ENCODE measurements around the gene ANKRD7.
A peak's percentile ranks its signal among the peaks of the same experiment; 100 is the strongest.

Gene ANKRD7, protein sequence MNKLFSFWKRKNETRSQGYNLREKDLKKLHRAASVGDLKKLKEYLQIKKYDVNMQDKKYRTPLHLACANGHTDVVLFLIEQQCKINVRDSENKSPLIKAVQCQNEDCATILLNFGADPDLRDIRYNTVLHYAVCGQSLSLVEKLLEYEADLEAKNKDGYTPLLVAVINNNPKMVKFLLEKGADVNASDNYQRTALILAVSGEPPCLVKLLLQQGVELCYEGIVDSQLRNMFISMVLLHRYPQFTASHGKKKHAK
- 0 to 0.97 (median 0.18) reads per million in 4 experiments for total RNA-seq

DNA sequence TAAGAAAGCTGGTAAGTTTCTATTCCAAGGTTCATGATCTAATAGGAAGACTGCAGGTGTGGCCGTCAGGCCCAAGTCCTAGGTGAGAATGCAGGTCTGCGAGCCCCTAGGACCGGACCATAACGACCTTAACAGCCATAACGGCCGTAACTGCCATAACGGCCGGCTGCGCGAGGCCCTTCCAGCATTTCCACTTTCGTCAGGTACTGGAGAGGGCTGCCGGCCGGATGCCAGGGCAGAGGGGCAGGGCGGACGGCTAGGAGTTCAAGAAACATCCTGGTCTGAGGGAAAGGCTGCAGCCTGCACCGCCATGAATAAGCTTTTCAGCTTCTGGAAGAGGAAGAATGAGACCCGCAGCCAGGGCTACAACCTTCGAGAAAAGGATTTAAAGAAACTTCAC is at the start of gene ANKRD7:
TSS of gene ANKRD7 (plus strand) at position 184 of the 400 bp plus-strand sequence. CDS start at position 311, 127 bp downstream.
- no peak for DNase-seq

DNA sequence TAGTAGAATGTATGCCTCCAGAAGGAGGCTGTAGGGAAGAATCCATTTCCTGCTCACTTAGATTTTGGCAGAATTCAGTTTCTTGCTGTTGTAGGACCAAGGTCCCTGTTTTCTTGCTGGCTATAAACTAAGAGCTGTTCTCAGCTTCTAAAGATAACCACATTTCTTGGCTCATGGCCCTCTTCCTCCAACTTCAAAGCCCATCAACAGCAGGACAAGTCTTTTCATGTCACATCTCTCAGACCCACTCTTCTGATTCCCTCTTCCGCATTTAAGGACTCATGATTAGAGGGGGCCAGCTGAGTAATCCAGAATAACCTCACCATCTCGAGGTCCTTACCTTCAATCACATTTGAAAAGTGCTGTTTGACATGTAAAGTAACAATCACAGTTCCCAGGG is 48.8 kb upstream of the ANKRD7 start:
- no peak for DNase-seq

DNA sequence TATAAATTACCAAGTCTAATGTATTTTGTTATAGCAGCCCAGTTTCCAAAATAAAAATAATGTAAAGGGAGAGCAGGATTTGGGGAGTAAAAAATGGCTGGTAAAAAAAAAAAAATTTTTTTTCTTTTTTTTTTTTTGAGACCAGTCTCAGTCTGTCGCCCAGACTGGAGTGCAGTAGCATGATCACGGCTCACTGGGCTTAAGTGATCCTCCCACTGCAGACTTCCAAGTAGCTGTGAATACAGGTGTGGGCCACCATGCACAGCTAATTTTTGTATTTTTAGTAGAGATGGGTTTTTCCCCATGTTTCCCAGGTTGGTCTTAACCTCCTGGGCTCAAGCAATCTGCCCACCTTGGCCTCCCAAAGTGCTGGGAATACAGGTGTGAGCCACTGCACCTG is 45.3 kb upstream of the ANKRD7 start:
- DNase-seq = no peak

DNA sequence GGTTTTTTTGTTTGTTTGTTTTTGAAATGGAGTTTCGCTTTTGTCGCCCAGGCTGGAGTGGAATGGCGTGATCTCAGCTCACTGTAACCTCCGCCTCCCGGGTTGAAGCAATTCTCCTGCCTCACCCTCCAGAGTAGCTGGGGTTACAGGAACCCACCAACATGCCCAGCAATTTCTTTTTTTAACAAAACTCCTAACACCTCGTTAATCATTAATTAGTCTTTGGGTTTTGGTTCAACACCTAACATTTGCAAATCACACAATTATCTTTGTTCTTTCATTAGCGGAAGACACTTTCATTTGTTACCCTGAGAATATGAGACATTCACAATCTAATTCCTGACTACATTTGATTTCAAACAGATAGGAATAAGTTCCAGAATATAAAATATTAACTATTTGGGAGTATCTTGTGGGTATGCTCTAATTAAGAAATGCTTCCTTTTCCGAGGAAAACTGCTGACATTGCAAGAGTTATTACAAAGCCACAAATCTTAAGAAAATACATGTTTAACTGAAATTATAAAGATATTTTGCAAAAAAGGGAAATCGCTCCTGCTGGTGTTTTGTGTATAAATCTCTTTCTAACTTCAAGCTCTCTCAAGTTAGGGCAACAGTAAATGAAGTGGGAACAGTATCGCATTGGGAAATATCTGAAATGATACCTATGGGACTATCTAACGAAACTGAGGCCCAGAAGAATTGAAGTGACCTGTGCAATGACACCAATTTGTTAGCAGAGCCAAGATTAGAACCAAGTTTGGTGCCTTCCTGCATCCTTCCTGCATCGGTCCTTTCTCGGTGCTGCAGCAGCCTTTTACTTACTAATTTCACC is 41.7 kb upstream of the ANKRD7 start:
- DNase-seq = no peak

DNA sequence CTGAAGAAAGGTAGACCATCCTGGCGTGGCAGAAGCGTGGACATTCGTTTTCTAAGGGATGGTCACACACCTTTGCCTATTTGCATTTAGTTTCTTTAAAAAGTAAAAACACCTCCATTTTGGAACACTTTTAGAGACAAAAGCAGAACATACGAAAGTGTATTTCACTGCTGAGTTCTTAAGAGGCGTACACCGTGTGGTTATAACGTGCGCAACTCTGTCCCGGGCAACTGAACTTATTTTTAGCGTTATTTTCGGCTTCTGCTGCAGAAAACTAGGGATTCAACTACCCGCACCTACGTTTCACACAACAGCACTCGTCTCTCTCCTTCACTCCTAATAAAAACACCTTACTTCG is 41.1 kb upstream of the ANKRD7 start:
- no peak for DNase-seq

DNA sequence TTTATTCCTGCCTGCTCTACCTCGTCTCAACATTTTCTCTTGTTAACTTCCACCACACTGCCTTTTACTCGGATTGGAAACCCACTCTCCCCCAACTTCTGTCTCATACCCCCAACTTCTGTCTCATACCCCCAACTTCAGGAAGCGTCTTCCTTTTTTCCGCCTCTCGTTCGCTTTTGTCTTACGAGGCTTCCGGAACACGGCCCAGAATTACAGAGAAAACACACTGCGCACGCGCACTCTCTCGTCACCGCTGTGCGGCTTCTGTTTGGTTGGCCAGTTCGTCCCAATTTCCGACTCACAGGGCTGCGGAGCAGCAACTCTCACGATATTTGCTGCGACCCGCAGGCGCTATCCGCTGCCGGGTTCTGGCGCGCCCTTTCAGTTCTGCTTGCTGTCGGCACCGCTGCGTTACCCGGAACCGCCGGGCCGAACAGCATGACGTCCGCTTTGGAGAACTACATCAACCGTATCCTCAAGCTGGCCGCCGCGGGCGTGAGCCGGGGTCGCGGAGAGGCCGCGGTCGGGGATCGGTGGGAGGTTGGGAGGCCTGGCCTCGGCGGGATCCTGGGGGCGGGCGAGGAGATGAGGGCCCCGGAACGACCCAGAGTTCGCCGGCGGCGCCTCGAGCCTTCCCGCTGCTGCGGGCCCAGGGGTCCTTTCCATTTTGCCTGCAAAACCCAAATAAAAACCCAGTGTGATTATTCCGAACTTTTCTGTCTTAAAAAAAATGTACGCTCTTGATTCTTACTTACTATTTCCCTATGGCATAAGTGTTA is 40.5 kb upstream of the ANKRD7 start, which contains the start of gene LSM8:
TSS of gene LSM8 (plus strand) at position 379 of the 779 bp plus-strand sequence. CDS start at position 439, 60 bp downstream.
- peak; percentile 95 for DNase-seq

DNA sequence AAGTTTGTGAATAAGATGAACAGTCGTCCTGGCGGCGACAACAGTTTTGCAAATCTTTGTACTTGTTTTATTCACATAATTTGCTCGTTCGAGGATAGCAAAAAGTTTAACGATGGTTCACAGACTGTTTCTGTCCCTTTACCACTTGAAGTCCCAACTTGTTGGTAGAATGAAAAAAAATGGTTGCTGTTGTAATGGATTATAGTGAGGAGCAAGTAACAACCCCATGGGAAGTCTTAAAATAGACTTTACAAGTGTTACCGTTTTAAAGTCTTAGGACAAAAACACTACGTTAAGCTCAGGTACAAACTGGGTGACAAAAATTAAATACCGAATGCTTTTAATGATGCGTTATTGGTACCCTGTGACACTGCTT is 40.0 kb upstream of the ANKRD7 start:
- DNase-seq = no peak

DNA sequence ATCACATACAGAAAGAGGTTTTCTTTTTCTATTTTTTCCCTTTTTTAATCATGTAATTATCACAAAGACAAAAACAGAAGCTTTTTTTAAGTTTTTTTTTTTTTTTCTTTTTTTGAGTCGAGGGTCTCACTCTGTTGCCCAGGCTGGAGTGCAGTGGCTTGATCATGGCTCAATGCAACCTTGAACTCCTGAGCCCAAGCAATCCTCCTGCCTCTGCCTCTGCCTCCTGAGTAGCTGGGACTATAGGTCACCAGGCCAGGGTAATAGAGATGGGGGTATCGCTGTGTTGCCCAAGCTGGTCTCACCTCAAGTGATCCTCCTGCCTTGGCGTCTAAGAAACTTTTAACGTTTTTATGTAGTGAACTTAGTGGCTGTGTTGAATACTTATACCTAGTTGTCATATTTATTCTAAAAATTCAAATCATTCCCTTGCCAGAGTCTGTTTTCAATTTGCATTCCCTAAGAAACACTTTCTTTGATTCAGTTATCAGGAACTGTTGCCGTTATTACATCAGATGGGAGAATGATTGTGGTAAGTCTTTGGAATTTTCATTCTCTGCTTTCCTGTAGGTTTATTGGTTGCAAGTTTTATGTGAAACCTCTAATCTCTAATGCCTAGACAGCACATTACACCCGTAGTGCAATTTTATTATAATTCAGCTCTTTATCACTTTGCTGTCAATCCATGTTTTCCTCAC is 39.2 kb upstream of the ANKRD7 start:
- no peak for DNase-seq

DNA sequence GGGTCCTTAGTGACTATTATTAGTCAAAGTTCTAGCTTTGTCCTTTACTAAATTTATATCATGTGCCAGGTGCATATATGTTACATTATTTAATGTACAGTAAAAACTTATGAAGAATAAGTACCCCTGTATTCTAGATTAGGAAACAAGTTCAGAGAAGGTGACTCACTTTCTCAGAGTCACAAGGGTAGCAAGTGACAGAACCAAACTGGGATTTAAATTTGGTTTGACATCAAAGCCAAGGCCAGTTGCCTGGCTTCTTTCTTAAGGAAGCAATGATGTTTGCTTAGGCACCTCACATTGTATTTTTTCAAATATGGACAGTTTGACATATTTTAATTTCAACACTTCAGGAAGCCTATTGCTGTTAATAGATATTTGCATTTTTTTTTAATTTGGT is 38.0 kb upstream of the ANKRD7 start:
- DNase-seq = no peak

DNA sequence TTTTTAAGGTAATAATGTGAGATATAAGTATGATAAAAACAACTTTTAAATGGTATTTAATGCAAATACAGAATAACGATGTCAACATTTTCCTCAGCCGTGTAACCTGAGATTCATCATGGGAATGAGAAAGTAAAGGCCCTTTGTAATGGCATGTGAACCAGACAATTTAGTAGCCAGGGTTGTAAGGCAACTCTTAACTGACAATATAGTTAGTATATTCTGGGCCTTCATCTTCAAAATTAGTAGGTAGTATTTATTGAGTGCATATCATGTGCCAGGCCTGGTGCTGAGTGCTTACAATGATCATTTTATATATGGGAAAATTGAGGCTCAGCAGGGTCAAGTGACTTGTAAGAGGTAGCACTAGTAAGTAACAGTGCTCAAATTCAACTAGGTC is 29.9 kb upstream of the ANKRD7 start:
- DNase-seq = no peak

DNA sequence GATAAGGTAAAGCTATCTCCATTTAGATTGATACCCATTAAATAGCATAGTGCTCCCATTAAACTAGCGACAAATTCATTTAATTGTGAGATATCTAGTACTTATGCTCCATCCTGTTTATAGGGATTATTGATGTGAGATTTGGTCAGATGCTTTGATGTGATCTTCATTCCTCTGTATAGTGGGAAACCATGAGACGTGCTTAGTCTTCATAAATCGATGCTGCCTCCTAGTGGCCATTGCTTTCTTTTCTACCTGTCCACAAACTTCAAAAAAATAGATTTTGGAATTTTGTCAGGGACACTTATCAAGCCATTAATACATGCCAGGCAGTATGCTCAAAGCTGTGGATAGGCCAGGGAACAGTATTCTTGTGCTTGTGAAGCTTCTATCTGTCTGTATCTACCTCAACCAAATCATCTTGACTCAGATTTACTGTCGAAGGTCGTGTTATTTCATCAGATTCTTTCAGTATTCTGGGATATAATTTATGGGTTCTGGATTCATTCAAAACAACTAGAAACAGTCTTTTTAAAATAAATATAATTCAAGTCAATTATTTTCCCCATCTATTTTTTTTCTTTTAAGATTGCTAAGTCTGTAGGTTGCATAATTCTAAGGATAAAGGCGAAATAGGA is 28.5 kb upstream of the ANKRD7 start:
- peak; percentile 33 for DNase-seq

DNA sequence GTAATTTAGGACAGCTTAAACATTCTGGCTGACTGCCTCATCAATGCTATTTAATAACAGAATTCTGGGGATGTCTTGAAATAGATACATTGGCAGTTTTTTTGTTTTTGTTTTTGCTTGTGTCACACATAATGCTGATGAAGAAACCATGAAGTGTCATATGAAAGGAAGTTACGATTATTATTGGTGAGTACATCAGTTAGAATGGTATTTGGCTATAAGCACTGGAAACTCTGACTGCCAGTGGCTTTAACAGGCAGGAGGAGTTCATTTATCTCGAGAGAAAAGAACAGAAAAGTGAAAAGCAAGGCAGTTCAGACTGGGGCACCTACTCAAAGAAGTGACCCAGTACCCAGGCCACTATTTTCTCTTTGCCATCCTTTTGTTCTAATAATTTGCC is 22.4 kb upstream of the ANKRD7 start:
- no peak for DNase-seq

DNA sequence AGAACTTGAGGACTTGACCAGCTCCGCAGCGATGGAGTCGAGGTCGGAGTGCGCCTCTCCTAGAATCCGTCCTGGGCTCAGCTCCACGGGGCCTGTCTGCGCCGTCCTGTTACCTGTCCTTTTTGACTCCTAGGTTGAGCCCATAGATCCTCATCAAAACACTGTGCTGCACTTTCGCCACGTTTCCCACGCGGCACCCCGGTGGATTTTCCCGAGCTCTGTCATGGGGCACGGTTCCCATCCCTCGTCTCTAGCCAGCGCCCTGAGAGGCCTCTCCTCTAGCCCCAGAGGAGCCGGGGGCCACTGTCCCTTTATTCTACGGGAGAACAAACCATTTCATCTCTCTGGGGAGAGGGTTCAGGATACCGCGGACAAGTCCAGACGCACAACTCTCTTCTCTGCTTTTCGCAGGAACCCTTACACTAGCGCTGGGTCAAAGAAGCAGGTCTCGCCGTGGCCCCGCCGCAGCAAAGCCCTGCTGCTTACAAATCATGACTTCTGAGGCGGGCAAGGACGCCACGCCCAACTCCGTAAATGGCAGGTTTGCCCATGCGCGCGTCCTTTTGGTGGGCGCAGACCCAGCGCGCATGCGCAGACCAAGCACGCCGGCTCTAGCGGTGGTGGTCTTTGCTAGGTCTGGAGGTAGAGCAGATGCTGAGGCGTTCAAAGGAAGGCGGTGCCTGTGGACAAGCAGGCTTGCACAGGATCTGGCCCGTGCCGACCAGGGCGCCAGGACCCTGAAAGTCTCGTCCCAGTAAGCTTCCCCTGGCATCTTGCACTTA is 10.3 kb upstream of the ANKRD7 start:
- DNase-seq = peak; percentile 82

DNA sequence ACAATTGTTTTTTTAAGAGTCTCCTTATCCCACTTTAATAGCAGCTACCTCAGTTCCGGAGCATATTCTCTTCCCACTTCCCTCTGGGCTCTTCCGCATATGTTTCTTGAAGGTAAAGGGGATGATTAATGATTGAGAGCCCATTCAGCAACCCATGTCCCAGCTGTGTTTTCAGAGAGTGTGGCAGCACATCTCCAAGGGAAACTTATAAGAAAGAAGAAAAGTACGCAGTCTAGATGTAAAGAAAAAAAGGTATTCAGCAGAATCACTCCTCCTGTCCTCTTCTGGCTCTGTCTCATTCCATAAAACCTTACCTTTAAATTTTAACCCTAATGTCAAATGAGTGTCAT is 9.7 kb upstream of the ANKRD7 start:
- DNase-seq = no peak

DNA sequence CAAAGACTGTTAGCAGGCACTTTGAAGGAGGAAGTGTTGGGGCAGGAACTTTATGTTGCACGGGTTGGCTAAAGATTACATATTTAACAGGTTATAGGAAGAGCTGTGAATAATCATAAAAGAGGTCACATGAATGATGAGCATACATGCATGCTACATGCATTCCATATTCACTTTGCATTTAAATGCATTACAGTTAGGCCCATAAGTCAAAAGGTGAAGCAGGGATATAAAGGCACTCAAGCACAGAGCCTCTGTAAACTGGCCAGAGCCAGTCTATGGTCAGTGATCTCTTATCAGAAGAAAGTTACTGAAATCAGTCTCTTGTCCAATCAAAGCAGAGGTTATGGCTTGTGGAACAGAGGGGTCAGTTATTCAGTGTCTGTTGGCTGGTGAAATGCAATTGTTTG is 7.3 kb upstream of the ANKRD7 start:
- no peak for DNase-seq

DNA sequence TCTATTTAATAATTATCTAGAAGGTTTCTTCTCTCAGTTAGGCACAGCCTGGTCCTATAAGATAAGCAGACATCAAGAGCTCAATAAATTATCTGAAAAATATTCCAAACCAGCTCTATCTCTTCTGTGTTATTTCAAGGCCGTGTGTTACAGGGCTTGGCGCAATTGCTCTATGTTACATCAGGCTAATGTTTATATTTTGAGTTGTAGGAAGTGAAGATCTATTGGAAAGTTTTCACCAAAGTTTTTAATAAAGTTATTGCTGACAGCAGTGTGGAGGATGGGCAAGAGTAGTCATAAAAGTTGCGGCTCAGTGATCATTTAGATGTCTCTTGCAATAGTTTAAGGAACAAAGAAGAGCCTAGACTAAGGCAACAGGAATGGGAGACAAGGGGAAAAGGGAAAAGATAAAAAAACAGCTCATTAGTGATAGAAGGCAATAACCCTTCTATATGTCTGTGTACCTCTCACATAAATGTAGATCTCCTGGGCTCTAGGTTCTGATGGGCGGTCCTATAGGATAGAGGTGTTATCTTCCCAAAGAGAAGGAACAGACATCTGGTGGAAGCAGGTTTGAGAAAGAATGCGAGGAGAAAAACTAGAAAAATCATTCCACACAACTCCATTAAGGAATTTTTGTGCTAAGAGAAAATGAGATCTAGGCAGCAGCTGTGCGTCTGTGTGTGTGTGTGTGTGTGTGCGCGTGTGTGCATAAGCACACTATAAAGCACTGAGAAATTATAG is 5.9 kb upstream of the ANKRD7 start:
- DNase-seq = no peak

DNA sequence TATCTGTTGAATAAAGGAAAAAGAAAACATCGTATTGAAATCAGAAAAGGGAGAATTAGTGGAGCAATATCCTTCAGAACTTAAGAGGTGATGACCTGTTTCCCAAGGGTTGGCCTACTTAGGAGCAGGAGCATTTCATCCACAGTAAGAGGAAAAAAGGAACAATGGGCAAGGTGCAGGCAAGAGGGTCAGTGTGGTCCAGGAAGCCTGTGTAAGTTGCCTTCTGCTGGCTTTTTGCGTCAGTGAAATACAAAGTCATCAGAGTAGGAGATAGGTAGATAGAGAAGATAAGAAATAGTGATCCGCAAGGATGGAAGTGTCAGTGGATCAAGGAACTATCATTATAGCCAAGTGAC is 5.4 kb upstream of the ANKRD7 start:
- no peak for DNase-seq

DNA sequence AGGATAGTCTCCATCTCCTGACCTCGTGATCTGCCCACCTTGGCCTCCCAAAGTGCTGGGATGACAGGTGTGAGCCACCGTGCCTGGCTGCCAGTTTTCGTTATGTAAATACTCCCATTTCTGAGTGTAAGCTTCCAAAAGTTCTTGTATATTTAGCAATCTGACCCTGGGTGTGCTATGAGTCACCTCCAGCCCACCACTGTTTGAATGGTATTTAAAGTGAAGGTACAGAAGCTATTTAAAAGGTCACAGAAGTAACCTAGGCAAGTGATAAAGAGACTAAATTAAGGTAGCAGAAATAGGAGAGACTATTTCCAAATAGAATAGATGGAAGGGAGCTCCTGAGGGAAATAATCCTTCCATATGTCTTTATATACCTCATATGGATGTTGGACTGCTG is 3.9 kb upstream of the ANKRD7 start:
- no peak for DNase-seq

DNA sequence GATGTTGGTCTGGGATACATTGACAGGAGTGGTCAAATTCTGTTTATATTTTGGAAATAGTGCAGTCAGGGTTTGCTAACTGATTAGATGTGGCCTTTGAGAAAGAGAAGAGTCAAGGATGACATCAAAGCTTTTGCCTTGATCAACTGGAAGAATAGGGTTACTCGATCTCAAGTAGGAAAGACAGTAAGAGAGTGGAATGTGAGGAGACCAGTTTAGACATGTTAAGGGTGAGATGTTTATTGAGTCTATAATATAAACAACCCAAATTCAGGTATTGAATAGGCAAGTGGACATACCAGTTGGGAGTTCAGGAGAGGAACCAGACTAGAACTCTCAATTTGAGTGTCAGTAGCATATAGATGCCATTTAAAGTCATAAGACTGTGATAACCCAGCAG is 1.9 kb upstream of the ANKRD7 start:
- DNase-seq = no peak

DNA sequence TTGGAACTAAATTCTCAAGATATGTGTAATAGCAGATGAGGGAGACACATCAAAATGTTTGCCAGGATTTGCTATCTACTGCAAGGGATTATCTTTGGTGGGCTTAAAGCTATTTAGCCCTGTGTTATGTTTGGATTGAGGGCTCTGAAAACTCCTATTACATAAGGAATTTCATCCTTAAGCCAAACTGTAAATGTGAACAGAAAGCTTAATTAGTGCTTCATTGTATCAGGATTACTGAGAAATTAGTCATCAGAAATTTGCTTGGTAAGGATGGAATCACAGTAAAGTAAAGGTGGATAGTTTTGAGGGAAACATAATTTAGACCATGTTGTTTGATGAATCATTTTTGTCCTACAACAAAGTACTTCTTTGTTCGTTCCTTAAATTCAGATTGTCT is 8.3 kb downstream of the ANKRD7 start:
- DNase-seq = no peak

DNA sequence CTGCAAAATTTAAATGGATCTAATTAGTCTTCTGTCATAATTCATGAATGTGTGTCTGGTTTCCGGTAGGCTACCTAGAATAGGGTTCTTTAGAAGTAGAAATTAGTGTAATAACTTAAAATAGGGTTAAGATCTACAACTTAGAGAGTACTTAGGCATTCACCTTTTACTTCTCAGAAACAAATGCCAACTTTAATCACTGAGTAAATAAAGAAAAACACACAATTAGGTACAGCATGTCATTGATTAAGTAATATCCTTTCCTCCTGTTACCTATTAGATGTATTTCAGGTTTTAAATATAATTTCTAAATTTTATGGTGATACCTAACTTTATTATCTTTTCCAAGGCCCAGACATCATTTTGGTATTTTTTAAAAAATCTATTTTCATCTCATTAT is 9.3 kb downstream of the ANKRD7 start:
- DNase-seq = no peak

Data from effector CD8-positive, alpha-beta T cell (primary cell).